GM12875 (cell line): Measurements from ENCODE around the gene TFAM.

ENCODE experiments used
- H3K4me3 ChIP-seq: one replicate; pipeline ENCODE4 v1.5.1; 2011; ENCODE audit warnings: low read depth, low read length, control low read depth
- CTCF ChIP-seq: IDR thresholded peaks from 2 replicates; pipeline ENCODE4 v1.5.1; 2011; ENCODE audit warnings: low read depth, mild to moderate bottlenecking, control low read depth, inconsistent platforms, low read length, moderate library complexity, borderline replicate concordance; ENCODE audit not compliant: insufficient read depth

The TFAM gene

GRCh38 chr10:58393317-58393716, 8.1 kb downstream of the TFAM start:
- no peak for TF ChIP-seq CTCF
- H3K4me3 ChIP-seq, result no peak overlapping the region

GRCh38 chr10:58394471-58394870, 9.3 kb downstream of the TFAM start:
- no peak overlapping the region for H3K4me3 ChIP-seq
- no peak for TF ChIP-seq CTCF

- H3K4me3 ChIP-seq, result no peak overlapping the region
- no peak for TF ChIP-seq CTCF
Observed at GRCh38 chr10:58396057-58396456, 10.8 kb downstream of the TFAM start.

- no peak overlapping the region for H3K4me3 ChIP-seq
- no peak for TF ChIP-seq CTCF
Observed at GRCh38 chr10:58397830-58398229, 12.6 kb downstream of the TFAM start.

GRCh38 chr10:58399410-58399809, 14.2 kb downstream of the TFAM start:
- H3K4me3 ChIP-seq, result no peak overlapping the region
- no peak for TF ChIP-seq CTCF

GRCh38 chr10:58400609-58401008, 15.4 kb downstream of the TFAM start:
- TF ChIP-seq CTCF, result no peak
- H3K4me3 ChIP-seq, result no peak overlapping the region

- H3K4me3 ChIP-seq, result no peak overlapping the region
- TF ChIP-seq CTCF, result no peak
Observed at GRCh38 chr10:58404001-58404400, 18.8 kb downstream of the TFAM start.
